Activated T-cell treated with anti-CD3 and anti-CD28 coated beads for 4 hours (primary cell): ENCODE results near the gene NBPF12.
"Not testable (repeated sequence)": the region's sequence is repeated elsewhere in the genome, so short reads cannot be mapped to it uniquely, and the experiment has no call there.

Experiments
- DNase-seq: peaks from one replicate; pipeline ENCODE4 v3.0.0-alpha.2; 2020

NBPF12 gene

DNA sequence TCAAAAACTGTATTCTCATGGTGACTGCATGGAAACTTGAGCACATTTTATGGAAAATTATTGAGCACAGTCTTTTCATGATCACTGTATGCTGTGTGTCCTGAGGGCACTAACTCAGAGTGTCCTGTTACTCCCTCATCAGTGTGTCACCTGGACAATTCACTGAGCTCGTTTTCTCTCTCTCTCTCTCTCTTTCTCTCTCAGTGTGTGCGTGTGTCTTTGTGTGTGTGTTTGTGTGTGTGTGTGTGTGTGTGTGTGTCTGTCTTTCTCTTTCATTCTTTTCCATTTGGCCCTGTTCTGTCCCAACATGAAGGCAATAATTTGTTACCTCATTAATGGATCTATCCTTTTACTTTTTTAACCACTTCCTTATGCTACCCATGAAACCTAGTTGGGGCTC is 49.4 kb downstream of the NBPF12 start:
- not testable (repeated sequence) for DNase-seq

DNA sequence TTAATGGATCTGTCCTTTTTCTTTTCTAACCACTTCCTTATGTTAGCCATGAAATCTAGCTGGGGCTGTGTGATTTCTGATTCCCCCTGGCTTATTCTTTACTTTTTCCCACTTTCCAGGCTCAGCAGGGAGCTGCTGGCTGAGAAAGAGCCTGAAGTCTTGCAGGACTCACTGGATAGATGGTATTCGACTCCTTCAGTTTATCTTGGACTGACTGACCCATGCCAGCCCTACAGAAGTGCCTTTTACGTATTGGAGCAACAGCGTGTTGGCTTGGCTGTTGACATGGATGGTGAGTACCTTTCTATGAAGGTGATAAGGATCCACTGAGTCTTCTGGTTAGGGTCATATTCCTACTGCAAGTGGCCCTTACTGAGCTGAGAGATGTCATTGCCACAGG is 51.3 kb downstream of the NBPF12 start:
- DNase-seq, result not testable (repeated sequence)

DNA sequence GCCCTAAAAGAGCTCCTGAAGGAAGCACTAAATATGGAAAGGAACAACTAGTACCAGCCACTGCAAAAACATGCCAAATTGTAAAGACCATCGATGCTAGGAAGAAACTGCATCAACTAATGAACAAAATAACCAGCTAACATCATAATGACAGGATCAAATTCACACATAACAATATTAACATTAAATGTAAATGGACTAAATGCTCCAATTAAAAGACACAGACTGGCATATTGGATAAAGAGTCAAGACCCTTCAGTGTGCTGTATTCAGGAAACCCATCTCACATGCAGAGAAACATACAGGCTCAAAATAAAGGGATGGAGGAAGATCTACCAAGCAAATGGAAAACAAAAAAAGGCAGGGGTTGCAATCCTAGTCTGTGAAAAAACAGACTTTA is 70.4 kb downstream of the NBPF12 start:
- DNase-seq, result not testable (repeated sequence)

DNA sequence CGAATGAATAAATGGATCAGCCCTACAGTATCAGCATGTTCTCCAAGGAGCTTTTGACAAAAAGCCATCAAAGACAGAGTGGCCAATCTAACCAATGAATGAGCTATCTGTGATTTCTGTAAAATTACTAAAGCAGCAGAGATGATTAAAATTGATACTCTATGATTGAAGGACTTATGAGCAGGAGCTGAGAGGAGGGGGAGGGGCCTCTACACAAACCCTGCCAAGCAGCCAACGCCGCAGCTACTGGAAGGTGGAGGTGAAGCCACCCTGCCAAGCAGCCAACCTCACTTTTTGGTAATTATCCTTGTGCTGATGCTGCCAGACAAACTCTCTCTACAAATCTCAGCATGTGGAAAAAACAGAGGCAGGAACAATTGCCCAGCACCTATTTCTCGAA is 88.9 kb downstream of the NBPF12 start:
- DNase-seq, result not testable (repeated sequence)

DNA sequence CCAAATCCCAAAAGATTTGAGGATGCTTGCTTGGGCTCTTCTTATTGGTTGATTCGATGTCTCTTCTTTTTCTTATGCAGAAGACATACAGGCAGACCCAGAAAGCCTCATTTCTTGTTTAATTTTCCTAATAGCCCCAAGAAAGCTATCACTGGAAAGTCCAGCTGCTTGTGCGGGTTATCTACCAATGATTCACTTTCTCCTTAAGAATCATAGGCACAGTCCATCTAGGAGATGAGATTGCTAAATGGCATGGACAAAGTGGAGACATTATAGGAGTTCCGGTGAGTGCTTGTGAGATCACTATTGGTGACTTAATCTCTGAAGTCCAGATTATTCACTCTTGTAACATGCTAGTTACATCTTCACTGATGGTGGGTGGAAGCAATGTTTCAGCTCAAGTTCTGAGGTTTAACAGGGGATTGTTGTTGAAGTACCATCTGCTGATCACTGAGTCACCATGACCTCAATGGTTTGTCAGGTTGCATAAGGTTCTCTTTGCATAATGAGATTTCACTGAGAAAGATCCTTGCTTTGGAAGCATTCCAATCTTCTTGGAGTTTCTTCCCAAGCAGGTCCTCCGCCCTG is 92.0 kb downstream of the NBPF12 start:
- DNase-seq, result not testable (repeated sequence)

DNA sequence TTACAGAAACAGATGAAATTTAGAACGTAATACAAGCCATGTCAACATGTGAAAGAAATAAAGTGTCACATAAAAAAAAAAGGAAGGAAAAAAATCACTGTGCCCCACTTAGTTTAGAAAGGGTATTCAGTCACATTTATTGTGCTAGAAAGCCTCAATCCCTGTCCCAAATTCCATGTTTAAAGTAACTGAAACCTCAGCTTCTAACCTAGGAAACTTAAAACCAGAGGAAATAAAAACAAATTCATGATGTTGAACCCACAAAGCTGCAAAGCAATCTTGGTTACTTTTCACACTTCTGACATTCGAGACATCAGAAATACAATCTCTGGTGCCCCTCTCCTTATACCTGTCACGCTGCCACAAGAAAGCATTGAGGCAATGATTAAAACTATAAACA is 101.8 kb downstream of the NBPF12 start:
- no peak for DNase-seq

DNA sequence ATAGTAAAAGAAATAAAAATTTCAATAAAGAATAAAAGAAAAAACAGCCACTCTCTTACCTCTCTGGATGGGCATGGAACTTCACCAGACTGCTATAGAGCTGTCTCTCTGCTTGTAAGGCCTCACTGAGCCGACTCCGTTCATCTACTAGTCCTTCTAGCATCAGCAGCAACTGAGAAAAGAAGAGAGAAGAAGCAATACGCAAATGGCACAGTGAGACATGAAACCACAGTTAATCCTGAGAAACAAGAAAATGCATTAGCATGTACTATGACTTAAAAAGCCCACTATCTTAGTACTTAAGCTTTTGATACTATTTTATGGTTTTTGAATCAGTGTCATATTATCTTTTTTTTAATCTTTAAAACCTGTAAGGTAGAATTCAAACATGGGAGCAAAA is 104.8 kb downstream of the NBPF12 start:
- DNase-seq, result not testable (repeated sequence)

DNA sequence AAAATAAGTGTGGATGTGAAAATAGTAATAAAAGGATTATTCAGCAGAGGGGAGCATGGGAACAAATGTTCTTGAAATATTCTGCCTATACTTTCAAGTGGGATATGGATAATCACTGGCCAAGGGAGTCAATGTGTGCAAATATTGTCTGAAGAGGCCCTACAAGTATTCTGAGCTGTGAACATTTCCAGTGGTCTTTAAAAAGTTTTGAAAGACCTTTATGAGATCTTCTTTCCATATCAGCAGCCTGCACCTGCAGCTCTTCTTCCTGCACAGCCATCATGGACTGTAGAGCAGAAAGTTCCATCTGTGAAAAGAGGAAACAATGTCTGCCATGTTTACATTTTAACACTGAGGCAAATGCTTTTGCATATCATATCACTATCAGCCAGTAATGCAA is 106.4 kb downstream of the NBPF12 start:
- DNase-seq, result not testable (repeated sequence)
